G401 (cell line): ENCODE measurements around the gene CLIC4. TPM values are rescaled to one million over a fixed set of nuclear protein-coding genes. Genes with fewer than 3 reads are reported as not detected.
"Not testable (repeated sequence)": the region's sequence is repeated elsewhere in the genome, so short reads cannot be mapped to it uniquely, and the experiment has no call there.

ENCODE experiments used
- DNase-seq: peaks from one replicate; pipeline ENCODE4 v3.0.0-alpha.2; 2015; ENCODE audit warnings: low spot score
- in situ Hi-C: cut with HindIII; loops from 2 replicates; pipeline ENCODE4 v1.10.0; 2016; ENCODE audit warnings: low sequenced_read_pairs, mixed read lengths
- total RNA-seq: library from RNA; depleted of rRNA; stranded (reverse); fragments of >200 nt; shearing (Covaris generic); gene quantifications from 2 replicates; pipeline ENCODE4 v1.2.3, GENCODE V29; 2014; rRNA removed

The CLIC4 gene
- total RNA-seq, 1 experiment from 2014 or later = 171 TPM

GRCh38 chr1:24888061-24888970 is 143.1 kb downstream of the CLIC4 start:
- in situ Hi-C loops = no loop called here
- no peak for DNase-seq

DNA sequence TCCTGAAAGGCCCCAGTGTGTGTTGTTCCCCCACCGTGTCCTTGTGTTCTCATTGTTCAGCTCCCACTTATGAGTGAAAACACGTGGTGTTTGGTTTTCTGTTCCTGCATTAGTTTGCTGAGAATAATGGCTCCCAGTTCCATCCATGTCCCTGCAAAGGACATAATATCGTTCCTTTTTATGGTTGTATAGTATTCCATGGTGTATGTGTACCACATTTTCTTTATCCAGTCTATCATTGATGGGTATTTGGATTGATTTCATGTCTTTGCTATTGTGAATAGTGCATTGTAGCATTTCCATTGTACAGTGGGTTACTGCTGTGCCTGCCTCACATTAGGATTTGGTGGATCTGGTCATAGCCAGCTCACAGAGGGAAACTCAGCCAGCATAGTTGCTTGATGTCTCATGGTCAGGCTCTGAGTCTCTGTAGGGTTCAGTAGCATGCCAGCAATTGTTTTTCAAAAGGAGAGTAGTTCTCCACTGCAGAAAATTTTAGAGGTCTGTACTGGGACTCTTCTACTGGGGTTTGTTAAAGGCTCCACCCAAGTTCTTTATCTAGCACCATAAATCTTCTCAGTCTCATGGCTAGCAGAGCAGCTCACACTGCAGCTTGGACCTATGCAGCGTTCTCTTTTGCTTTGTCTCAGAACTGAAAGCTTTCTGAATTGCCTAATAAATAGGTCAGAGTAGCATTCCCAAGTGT is 143.9 kb downstream of the CLIC4 start:
- no peak for DNase-seq
- in situ Hi-C loops = no loop called here

DNA sequence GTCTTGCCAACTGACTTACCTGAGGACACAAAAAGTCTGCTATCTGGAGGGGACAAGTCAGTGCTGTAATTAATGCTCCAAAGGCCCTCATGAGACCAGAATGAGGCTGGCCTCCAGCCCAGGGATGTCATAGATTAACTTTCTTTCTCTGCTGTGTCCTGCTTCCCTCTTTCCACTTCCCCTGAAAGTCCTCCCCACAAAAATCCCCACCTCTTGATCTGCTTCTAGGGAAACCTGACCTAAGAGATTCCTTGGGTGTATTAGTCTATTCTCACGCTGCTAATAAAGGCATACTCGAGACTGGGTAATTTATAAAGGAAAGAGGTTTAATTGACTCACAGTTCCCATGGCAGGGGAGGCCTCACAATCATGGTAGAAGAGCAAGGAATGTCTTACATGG is 145.6 kb downstream of the CLIC4 start:
- no peak for DNase-seq
- in situ Hi-C loops = no loop called here

DNA sequence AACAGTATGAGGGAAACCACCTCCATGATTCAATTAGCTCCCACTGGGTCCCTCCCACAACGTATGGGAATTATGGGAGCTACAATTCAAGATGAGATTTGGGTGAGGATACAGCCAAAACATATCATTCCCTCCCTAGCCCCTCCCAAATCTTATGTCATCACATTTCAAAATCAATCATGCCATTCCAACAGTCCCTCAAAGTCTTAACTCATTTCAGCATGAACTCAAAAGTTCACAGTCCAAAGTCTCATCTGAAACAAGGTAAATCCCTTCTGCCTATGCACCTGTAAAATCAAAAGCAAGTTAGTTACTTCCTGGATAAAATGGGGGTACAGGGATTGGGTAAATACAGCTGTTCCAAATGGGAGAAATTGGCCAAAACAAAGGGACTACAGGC is 146.1 kb downstream of the CLIC4 start:
- in situ Hi-C loops, DNase-seq: not testable (repeated sequence)

DNA sequence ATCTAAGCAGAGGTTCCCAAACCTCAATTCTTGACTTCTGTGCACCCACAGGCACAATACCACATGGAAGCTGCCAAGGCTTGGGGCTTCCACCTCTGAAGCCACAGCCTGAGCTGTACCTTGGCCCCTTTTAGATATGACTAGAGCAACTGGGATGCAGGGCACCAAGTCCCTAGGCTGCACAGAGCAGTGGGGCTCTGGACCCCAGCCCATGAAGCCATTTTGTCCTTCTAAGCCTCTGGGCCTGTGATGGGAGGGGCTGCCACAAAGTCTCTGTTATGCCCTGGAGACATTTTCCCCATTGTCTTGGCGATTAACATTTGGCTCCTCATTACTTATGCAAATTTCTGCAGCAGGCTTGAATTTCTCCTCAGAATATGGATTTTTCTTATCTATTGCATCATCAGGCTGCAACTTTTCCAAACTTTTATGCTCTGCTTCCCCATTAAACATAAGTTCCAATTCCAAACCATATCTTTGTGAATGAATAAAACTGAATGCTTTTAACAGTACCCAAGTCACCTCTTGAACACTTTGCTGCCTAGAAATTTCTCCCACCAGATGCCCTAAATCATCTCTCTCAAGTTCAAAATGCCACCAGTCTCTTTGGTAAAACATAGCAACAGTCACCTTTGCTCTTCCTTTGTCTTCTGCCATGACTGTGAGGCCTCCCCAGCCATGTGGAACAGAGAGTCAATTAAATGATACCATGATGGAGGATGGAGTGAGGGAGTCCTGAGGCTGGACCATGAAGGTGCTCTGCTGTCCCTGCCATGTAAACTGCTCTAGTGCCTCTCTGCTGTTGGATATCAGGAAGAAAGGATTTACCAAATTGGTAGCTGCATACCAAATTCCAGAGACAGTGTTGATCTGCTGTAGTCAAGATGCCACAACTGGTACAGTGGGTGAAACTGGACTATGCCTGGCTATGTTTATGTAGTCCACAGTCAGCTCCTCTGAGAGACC is 147.2 kb downstream of the CLIC4 start:
- in situ Hi-C loops = no loop called here
- no peak for DNase-seq

DNA sequence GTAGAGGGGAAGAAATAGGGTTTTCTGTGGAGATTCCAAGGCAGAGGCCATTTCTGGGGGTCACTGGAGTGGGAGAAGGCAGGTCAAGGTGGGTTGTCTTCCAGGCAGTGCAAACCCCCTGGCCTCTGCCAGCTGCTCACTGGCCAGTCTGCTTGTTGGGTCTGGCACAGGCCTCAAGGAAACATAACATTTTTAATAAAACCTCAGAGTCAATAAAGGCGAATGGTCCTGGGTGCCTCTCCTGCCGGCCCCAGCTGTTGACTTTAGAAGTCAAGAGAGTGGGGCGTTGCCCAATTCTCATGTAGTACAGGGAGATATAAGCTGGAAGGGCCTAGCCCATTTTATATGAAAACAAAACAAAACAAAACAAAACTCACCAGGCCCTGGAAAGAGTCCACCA is 148.2 kb downstream of the CLIC4 start:
- in situ Hi-C loops = no loop called here

More for the DNA sequence above, 148.2 kb downstream of the CLIC4 start:
- no peak for DNase-seq

Other genes with a start within 250 kb of the CLIC4 start
- 7.6 and 16.7 TPM in 2 replicates for gene RCAN3, start 242.6 kb upstream of the CLIC4 start, total RNA-seq
- not detected in 2 replicates for gene NCMAP, start 189.4 kb upstream of the CLIC4 start, total RNA-seq
- 29.3 and 30.7 TPM in 2 replicates for gene SRRM1, start 102.1 kb upstream of the CLIC4 start, total RNA-seq
- 0.17 TPM in 1 of 2 replicates, not detected in the other for gene RUNX3, start 184.8 kb downstream of the CLIC4 start, total RNA-seq